ENCODE measurements around the gene SOCS3. TPM values are rescaled to one million over a fixed set of nuclear protein-coding genes. Genes with fewer than 3 reads are reported as not detected.

Gene SOCS3
- total RNA-seq, 2 donors from 2014 or later: 39.9 to 56.8 TPM

DNA sequence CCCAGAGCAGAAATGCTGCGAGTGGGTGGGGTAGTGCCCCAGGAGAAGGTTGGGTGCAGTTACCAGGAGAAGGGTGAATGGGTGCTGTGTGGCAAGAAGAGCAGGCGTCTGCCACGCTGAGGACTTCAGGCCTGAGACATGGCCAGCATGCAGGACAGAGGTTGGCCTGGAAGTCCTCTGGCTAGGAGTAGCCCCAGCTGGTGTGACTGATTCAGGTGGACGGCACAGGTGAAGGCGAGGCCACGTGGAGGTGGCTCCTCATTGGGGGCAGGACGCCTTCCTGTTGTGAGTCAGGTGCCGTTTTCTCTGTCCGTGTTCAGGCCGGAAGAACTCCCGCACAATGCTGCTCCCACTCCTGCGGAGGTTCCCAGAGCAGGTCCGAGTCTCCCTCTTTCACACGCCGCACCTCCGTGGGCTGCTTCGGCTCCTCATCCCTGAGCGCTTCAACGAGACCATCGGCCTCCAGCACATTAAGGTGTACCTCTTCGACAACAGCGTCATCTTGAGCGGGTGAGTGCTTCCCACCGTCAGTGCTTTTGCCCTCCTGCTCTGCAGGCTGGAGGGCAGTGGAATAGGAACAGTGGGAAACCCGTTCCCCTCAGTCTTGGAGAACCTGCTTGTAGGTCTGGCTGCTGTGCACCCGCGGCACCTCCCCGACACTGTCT lies 39.3 kb upstream of the SOCS3 start:
- Histone ChIP-seq H3K9me3 (no peaks in the 10 kb centered on the region), H3K4me1 (peaks cover 0 to 36% of the 10 kb centered on the region in 2 donors), H3K27ac (peak overlapping the region; percentile 83 to 91), H3K4me3 (no peak overlapping the region), H3K27me3 (no peaks in the 10 kb centered on the region), H3K36me3 (peaks cover 45% of the 10 kb centered on the region)
- TF ChIP-seq, protein P1, sequence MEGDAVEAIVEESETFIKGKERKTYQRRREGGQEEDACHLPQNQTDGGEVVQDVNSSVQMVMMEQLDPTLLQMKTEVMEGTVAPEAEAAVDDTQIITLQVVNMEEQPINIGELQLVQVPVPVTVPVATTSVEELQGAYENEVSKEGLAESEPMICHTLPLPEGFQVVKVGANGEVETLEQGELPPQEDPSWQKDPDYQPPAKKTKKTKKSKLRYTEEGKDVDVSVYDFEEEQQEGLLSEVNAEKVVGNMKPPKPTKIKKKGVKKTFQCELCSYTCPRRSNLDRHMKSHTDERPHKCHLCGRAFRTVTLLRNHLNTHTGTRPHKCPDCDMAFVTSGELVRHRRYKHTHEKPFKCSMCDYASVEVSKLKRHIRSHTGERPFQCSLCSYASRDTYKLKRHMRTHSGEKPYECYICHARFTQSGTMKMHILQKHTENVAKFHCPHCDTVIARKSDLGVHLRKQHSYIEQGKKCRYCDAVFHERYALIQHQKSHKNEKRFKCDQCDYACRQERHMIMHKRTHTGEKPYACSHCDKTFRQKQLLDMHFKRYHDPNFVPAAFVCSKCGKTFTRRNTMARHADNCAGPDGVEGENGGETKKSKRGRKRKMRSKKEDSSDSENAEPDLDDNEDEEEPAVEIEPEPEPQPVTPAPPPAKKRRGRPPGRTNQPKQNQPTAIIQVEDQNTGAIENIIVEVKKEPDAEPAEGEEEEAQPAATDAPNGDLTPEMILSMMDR (IDR thresholded peaks at IDR 0.05): no peak
- DNase-seq (ENCODE audit: low spot score): no peak

DNA sequence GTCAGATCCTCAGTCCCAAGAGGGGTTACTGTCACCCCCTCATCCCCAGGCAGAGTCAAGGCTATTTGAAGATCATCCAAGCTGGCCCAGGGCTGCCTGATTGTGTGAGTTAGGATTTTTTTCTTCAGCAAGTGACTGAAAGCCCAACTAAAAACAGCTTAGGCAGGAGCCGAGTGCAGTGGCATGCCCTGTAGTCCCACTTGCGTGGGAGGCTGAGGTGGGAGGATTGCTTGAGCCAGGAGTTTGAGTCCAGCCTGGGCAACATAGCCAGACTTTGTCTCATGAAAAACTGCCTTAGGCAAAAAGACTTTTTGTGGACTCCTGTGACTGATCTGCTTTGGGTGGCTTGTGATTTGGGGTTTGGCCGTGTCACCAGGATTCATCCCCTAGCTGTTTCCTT lies 38.5 kb upstream of the SOCS3 start:
- TF ChIP-seq, protein P1 (IDR thresholded peaks at IDR 0.05): no peak
- peaks cover 38% of the 10 kb centered on the region for H3K36me3 ChIP-seq

DNA sequence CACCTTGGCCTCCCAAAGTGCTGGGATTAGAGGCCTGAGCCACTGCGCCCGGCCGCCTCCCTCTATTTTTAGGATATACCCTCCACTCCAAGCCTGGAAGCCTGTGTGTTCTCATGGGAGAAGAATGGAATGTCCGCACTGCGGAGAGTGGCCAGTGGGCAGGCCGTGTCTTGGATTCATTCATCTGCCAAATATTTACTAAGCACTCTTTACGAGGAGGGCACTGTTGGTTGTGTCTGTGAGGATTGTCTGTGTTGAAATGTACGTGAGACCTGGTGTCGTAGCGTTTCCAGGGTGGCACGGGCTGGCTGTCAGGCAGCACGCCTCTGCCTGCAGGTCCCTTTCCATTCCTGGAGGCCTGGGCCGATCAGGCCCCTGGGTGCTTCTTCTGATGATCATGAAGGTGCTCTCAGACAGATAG lies 37.8 kb upstream of the SOCS3 start:
- H3K36me3 ChIP-seq: peaks cover 33% of the 10 kb centered on the region
- no peaks in the 10 kb centered on the region for H3K27me3 ChIP-seq
- H3K9me3 ChIP-seq: no peaks in the 10 kb centered on the region
- H3K4me1 ChIP-seq: peaks cover 0 to 36% of the 10 kb centered on the region in 2 donors
- peak overlapping the region; percentile 83 to 91 for H3K27ac ChIP-seq
- no peak overlapping the region for H3K4me3 ChIP-seq
- no peak for DNase-seq (ENCODE audit: low spot score)
- TF ChIP-seq, protein P1 (IDR thresholded peaks at IDR 0.05): no peak

More for the DNA sequence above, 38.5 kb upstream of the SOCS3 start:
- no peaks in the 10 kb centered on the region for H3K9me3 ChIP-seq
- H3K27ac ChIP-seq: peak overlapping the region; percentile 83 to 91
- no peak overlapping the region for H3K4me3 ChIP-seq
- peaks cover 0 to 36% of the 10 kb centered on the region in 2 donors for H3K4me1 ChIP-seq
- no peak for DNase-seq (ENCODE audit: low spot score)
- no peaks in the 10 kb centered on the region for H3K27me3 ChIP-seq

DNA sequence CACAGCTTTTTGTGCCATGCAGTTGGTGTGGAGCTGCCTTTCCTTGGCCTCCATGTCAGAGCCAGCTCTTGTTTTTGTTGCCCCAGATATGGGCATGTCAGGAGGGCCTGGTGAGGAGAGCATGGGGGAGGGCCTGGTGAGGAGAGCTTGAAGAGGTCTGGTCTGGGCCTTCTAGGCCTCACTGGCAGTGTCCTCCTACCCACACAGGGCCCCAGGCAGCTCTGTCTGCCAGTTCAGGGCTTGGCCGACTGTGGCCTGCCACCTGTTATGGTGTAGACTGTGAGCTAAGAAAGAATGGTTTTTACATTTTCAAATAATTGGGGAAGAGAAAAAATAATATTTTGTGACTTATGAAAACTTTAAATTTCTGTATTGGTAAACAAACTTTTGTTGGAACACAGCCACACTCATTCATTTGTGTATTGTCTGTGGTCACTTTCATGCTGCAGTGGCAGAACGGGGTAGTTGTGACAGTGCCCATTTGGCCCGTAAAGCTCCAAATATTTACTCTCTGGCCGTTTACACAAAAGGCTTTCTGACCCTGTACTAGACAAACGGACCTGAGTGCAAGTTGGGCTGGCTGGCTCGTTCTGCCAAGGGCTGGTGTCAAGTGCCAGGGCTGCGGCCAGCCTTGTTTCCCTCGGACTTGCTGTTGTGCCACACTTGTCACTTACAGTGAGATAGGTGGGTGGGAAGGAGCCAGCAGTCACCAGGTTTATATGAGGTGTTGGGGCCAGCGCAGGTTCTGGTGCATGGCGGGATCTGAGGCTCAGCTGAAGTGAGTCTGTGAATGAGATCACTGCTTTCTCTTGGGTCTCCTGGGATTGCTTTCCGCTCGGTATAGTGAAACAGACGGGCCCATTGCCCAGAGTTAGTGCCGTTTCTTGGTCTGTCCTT lies 36.8 kb upstream of the SOCS3 start:
- DNase-seq (ENCODE audit: low spot score): no peak
- Histone ChIP-seq H3K9me3 (no peaks in the 10 kb centered on the region), H3K27me3 (no peaks in the 10 kb centered on the region), H3K4me1 (peaks cover 0 to 38% of the 10 kb centered on the region in 2 donors), H3K36me3 (peaks cover 29% of the 10 kb centered on the region), H3K4me3 (no peak overlapping the region), H3K27ac (peak overlapping the region; percentile 83 to 91)
- TF ChIP-seq, protein P1 (IDR thresholded peaks at IDR 0.05): no peak

DNA sequence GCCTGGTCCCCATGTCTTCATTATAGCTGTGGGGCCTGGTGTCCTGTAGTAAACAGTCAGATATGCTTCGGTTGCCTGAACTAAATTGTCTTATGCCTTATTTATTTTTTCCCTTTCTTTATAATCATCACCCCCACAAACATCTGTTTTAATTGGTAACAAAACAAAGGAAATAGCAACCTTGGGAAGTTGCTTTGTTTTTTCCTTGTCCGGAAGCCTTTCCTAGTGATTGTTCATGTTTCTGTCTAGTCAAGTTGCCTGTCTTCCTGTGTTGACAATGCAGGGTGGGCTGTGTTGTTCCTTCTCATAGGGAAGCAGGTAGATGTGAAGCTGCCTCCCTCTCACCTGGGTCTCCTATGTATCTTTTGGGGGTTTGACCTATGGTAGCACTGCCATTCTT lies 35.3 kb upstream of the SOCS3 start:
- Histone ChIP-seq H3K27me3 (no peaks in the 10 kb centered on the region), H3K36me3 (peaks cover 21% of the 10 kb centered on the region), H3K9me3 (no peaks in the 10 kb centered on the region), H3K4me1 (peaks cover 0 to 53% of the 10 kb centered on the region in 2 donors), H3K27ac (peak overlapping the region in 1 of 2 donors; percentile 29), H3K4me3 (no peak overlapping the region)
- TF ChIP-seq, protein P1 (IDR thresholded peaks at IDR 0.05): no peak
- no peak for DNase-seq (ENCODE audit: low spot score)

All from right atrium auricular region (tissue), 2 donors.